Parathyroid adenoma (tissue), 2 donors: ENCODE data around the gene KCND3.

Experiments
- H2AFZ ChIP-seq: fragments of 300-600 bp; sonication (generic); one replicate; pipeline ENCODE4 v1.7.0; 2017; ENCODE audit warnings: antibody characterized with exemption, mild to moderate bottlenecking
- H3K27ac ChIP-seq: fragments of 300-600 bp; sonication (generic); one replicate; pipeline ENCODE4 v1.7.0; 2017
- H3K27me3 ChIP-seq: fragments of 300-600 bp; sonication (generic); one replicate; pipeline ENCODE4 v1.7.0; 2017; ENCODE audit warnings: low read length; ENCODE audit not compliant: control insufficient read depth, insufficient read depth
- H3K36me3 ChIP-seq: fragments of 300-600 bp; sonication (generic); one replicate; pipeline ENCODE4 v1.7.0; 2017; ENCODE audit warnings: low read length; ENCODE audit not compliant: control insufficient read depth, insufficient read depth
- H3K4me1 ChIP-seq: fragments of 300-600 bp; sonication (generic); one replicate; pipeline ENCODE4 v1.7.0; 2017; ENCODE audit warnings: control low read depth
- H3K4me2 ChIP-seq: fragments of 300-600 bp; sonication (generic); one replicate; pipeline ENCODE4 v1.7.0; 2017; ENCODE audit warnings: low read length
- H3K4me3 ChIP-seq: fragments of 300-600 bp; sonication (generic); one replicate; pipeline ENCODE4 v1.7.0; 2017; ENCODE audit warnings: low read depth, low read length
- H3K79me2 ChIP-seq: fragments of 300-600 bp; sonication (generic); one replicate; pipeline ENCODE4 v1.7.0; 2017; ENCODE audit warnings: control low read depth
- H3K9ac ChIP-seq: fragments of 300-600 bp; sonication (generic); one replicate; pipeline ENCODE4 v1.7.0; 2017; ENCODE audit warnings: mild to moderate bottlenecking
- H3K9me3 ChIP-seq: fragments of 300-600 bp; sonication (generic); one replicate; pipeline ENCODE4 v1.7.0; 2017; ENCODE audit warnings: low read length; ENCODE audit not compliant: control insufficient read depth
- CTCF ChIP-seq: fragments of 300-600 bp; sonication (generic); IDR thresholded peaks from one replicate; pipeline ENCODE4 v1.7.0; 2017; ENCODE audit warnings: antibody characterized with exemption, mild to moderate bottlenecking
- donor health status: primary hyperparathyroidism.

The KCND3 gene

DNA sequence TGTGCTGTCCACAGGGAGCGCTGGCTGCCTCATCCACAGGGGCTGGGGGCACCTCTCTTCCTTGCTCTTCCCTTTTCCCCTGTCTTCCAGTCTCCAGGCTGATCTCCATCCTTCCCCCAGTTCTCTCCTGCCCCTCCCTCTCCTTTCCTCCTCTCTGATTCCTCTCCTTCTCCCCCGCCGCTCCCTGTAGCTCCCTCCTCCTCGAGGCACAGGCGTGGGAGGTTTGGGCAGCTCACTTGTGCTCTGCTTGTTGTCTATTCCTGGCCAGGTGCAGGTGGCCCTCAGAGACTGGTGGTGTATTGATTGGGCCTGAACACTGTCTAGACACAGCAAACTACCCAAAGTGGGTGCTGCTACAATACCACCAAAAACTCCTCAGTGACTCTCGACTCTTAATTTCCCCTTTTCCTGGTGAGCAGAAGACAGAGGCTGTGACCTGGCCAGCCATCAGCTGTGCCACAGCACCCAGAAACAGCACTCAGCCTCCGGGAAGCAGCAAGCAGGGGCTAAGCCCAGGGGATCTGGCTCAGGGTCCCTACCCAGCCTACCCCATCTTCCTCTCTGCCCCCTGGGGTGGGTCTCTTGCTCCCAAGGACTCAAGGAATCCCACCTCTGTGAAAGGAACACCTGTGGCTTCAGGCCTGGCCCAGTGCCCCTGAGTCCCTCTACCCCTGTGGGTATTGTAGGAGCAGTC lies 140.5 kb downstream of the KCND3 start:
- Histone ChIP-seq H3K27me3 (no peaks in the 10 kb centered on the region), H3K79me2 (no peaks in the 10 kb centered on the region), H2AFZ (no peak overlapping the region), H3K27ac (no peak overlapping the region), H3K4me1 (no peaks in the 10 kb centered on the region), H3K36me3 (no peaks in the 10 kb centered on the region), H3K9ac (no peak overlapping the region), H3K4me3 (no peak overlapping the region), H3K4me2 (no peak overlapping the region), H3K9me3 (no peaks in the 10 kb centered on the region)
- no peak for TF ChIP-seq CTCF

GRCh38 chr1:111847466-111847865 lies 142.0 kb downstream of the KCND3 start:
- no peak overlapping the region for H3K9ac ChIP-seq
- H3K9me3 ChIP-seq = no peaks in the 10 kb centered on the region
- H3K27me3 ChIP-seq = no peaks in the 10 kb centered on the region
- no peaks in the 10 kb centered on the region for H3K36me3 ChIP-seq
- TF ChIP-seq CTCF = no peak
- H3K4me3 ChIP-seq = no peak overlapping the region
- H3K4me1 ChIP-seq = no peaks in the 10 kb centered on the region
- no peak overlapping the region for H3K27ac ChIP-seq
- H3K4me2 ChIP-seq = no peak overlapping the region
- no peak overlapping the region for H2AFZ ChIP-seq
- no peaks in the 10 kb centered on the region for H3K79me2 ChIP-seq

- Histone ChIP-seq H3K27ac (no peak overlapping the region), H3K9me3 (no peaks in the 10 kb centered on the region), H3K9ac (no peak overlapping the region), H3K79me2 (no peaks in the 10 kb centered on the region), H2AFZ (no peak overlapping the region), H3K4me2 (no peak overlapping the region), H3K4me3 (no peak overlapping the region), H3K36me3 (no peaks in the 10 kb centered on the region), H3K27me3 (no peaks in the 10 kb centered on the region), H3K4me1 (no peaks in the 10 kb centered on the region)
- TF ChIP-seq CTCF = no peak
Observed at GRCh38 chr1:111846842-111847241, 142.6 kb downstream of the KCND3 start.

- Histone ChIP-seq H3K4me2 (no peak overlapping the region), H3K4me1 (no peaks in the 10 kb centered on the region), H3K4me3 (no peak overlapping the region), H3K36me3 (no peaks in the 10 kb centered on the region), H3K9ac (no peak overlapping the region), H2AFZ (no peak overlapping the region), H3K27me3 (no peaks in the 10 kb centered on the region), H3K79me2 (no peaks in the 10 kb centered on the region), H3K27ac (no peak overlapping the region), H3K9me3 (no peaks in the 10 kb centered on the region)
- TF ChIP-seq CTCF = no peak
Observed at GRCh38 chr1:111843177-111843576, 146.3 kb downstream of the KCND3 start.

DNA sequence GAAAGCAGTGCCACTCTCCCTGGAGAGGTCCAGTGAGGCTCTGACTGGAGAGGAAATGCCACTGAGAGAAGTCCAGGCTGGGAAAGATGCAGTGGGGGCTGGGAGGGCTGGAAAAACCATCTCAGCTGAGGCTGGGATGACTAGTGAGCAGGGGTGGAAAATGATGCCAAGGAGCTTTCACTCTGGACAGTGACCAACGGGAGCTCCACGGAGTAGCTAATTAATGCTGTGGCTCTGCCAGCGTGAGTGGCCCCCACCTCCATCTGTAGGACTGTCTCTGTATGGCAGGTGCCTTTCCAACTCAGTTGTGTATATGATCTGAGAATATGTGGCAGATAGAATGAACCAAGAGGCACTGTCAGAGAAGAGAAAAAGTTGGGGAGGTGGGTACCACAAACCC lies 147.1 kb downstream of the KCND3 start:
- H3K9ac ChIP-seq = no peak overlapping the region
- no peaks in the 10 kb centered on the region for H3K9me3 ChIP-seq
- no peaks in the 10 kb centered on the region for H3K79me2 ChIP-seq
- H3K4me2 ChIP-seq = no peak overlapping the region
- H3K27me3 ChIP-seq = no peaks in the 10 kb centered on the region
- no peak for TF ChIP-seq CTCF
- no peak overlapping the region for H2AFZ ChIP-seq
- H3K4me1 ChIP-seq = no peaks in the 10 kb centered on the region
- H3K27ac ChIP-seq = no peak overlapping the region
- no peaks in the 10 kb centered on the region for H3K36me3 ChIP-seq
- no peak overlapping the region for H3K4me3 ChIP-seq
